ENCODE results near the gene CLIC5. TPM values are rescaled to one million over a fixed set of nuclear protein-coding genes. Genes with fewer than 3 reads are reported as not detected.

The CLIC5 gene
- total RNA-seq, 4 donors from 2014 or later = 0.56 to 1.3 (median 1.2) TPM

DNA sequence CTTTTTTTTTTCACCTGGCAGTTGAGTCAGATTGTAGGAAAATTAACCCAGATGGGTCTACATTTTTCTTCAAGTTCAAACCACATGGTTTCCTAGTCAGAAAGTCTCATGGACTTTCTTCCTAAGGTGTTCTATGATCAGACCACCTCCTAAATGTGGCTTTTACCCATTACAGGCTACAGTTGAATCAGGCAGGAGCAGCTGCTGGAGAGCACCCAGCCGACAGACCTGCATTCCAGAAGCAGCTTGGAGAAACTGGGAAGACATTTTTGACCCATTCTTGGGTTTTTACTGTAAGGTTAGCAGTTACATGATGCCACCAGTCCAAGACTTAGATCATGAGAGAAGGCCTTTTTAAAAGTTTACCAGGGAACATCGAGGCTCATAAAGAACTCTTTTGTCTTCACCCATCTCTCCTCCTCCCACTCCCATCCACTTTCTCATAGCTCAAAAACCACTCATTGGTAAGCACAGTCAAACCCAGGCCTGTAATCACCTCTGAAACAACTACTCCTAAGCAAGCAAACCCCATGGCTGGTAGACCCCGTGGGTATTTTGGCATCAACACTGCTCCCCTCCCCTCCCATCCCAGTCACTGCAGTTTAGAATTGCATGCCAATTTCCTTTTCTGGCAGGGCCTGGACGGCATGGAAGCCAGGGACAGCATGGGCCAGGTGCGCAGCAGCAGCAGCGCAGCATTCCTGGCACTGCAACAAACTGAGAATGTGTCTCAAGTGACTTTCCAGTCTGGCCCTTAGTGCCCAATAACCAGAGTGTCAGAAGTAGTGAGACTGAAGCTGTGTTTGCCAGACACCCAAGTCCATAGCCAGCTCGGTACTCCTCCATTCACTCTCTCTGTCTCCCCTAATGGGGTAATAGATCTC is 113.7 kb downstream of the CLIC5 start:
- WGBS, 2 donors = 81 to 82% methylated on average over 7 of the region's 7 CpGs
- DNase-seq = no peak
- H3K4me1 ChIP-seq = no peaks in the 10 kb centered on the region
- intact Hi-C loops (cut with DNase I) = loop anchor here (10.0 kb wide), 1 partner anchor 497 kb away; no protein-coding TSS in a partner anchor
- H3K36me3 ChIP-seq = no peaks in the 10 kb centered on the region
- H3K9me3 ChIP-seq = no peaks in the 10 kb centered on the region
- TF ChIP-seq, protein P1, sequence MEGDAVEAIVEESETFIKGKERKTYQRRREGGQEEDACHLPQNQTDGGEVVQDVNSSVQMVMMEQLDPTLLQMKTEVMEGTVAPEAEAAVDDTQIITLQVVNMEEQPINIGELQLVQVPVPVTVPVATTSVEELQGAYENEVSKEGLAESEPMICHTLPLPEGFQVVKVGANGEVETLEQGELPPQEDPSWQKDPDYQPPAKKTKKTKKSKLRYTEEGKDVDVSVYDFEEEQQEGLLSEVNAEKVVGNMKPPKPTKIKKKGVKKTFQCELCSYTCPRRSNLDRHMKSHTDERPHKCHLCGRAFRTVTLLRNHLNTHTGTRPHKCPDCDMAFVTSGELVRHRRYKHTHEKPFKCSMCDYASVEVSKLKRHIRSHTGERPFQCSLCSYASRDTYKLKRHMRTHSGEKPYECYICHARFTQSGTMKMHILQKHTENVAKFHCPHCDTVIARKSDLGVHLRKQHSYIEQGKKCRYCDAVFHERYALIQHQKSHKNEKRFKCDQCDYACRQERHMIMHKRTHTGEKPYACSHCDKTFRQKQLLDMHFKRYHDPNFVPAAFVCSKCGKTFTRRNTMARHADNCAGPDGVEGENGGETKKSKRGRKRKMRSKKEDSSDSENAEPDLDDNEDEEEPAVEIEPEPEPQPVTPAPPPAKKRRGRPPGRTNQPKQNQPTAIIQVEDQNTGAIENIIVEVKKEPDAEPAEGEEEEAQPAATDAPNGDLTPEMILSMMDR (IDR thresholded peaks at IDR 0.05) = no peak
- H3K27ac ChIP-seq = no peak overlapping the region
- H3K4me3 ChIP-seq = no peak overlapping the region
- no peaks in the 10 kb centered on the region for H3K27me3 ChIP-seq

DNA sequence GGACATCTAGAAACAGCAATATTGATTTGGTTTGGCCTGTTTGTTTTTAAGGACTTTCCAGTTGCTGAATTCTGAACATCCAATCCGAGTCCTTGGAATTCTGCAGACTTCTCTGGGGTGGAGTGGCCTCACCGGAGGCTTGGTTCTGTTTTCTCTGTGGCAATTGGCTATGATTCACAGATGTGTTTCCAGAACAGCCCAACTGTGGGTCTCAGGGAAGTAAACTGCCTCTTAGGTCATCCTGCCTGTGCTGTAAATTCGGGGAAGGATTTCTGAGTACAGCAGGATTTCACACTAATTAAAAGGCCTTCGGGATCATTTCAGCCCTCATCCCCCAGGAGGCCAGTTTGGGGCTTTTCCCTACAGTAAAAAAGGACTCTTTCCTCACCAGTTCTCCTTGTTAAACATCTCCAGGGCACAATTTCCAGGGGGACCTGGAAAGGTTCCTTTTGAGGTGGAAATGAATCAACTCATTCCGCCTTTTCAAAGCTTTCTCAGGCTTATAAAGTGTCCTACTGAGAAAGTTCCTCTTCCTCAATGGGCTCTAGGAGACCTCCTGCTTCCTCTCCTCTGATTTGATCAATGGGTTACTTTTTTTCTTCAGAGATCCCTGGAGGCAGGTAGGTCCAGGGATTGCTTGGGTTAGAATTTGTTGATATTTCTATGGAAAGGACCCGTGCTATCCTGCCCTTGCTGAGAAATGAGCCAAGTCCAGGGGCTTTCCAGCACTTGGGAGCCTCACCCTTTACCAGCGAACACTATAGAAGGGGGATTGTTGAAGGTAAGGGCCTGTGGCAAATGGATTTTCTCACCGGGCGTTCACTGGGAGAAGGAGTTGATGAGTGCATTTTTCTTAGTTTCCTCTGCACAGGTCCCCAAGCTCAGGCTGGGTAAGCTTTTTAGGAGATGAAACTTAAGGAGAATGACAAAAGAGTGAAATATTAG is 114.6 kb downstream of the CLIC5 start:
- DNase-seq = no peak
- Histone ChIP-seq H3K27ac (peak overlapping the region in 2 of 4 donors; percentile 12 to 36), H3K9me3 (no peaks in the 10 kb centered on the region), H3K36me3 (no peaks in the 10 kb centered on the region), H3K4me3 (no peak overlapping the region), H3K4me1 (no peaks in the 10 kb centered on the region), H3K27me3 (no peaks in the 10 kb centered on the region)
- intact Hi-C loops (cut with DNase I) = loop anchor here (10.0 kb wide), 1 partner anchor 496 kb away; no protein-coding TSS in a partner anchor
- 69 to 73% methylated on average over 9 of the region's 9 CpGs for whole genome bisulfite sequencing, 2 donors
- TF ChIP-seq, protein P1 (IDR thresholded peaks at IDR 0.05) = no peak
- TF ChIP-seq POLR2A (IDR thresholded peaks at IDR 0.05) = no peak

DNA sequence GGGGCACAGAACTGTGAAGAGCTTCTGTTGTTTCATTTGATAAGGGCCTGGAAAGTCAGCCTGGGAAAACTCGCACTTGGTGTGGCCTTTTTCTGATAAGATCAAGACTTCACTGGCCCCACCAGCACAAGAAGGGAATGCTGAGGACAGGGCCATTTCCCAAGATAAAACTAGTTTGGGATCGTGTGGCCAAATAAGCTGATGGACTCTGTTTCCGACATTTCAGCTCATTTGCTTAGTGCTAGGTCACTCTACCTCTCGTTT is 116.0 kb downstream of the CLIC5 start:
- intact Hi-C loops (cut with DNase I) = no loop called here
- TF ChIP-seq POLR2A (IDR thresholded peaks at IDR 0.05) = no peak
- TF ChIP-seq, protein P1 (IDR thresholded peaks at IDR 0.05) = no peak

DNA sequence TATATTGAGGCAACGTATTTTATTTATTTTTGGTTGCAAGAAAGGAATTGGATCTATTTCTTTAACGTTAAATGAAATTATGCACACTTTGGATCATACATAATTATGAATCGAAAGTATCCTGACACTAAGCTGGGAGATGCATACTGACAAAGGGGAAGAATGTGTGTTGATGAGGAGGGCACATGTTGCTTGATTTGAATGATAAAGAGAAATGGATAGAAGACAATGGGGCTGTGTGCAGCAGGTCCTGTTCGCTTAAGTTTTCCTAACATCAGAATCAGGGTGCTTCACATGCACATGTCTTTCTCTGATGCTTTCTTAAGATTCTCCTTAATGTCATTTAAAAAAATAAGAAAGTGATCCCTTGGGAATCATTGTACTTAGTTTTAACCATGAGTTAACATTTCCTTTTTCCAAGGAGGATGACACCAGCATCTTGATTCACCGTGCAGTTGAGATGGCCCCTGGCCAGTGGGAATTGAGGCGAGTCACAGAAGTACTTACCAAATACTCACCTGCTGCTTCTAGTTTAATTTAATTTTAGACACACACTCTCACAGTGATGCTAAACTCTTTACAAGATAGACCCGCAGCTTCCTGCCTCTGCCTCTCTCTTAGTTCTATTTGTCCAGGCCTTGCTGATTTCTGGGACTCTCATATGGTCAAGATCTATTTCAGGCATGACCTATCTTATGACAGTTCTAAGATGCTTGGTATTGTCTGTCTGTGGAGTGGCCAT is 116.5 kb downstream of the CLIC5 start:
- no peaks in the 10 kb centered on the region for H3K4me1 ChIP-seq
- 77 to 84% methylated on average over 7 of the region's 7 CpGs for WGBS, 2 donors
- no peaks in the 10 kb centered on the region for H3K9me3 ChIP-seq
- DNase-seq = no peak
- intact Hi-C loops (cut with DNase I) = no loop called here
- TF ChIP-seq POLR2A (IDR thresholded peaks at IDR 0.05) = no peak
- TF ChIP-seq, protein P1 (IDR thresholded peaks at IDR 0.05) = no peak
- H3K27me3 ChIP-seq = no peaks in the 10 kb centered on the region
- no peaks in the 10 kb centered on the region for H3K36me3 ChIP-seq
- no peak overlapping the region for H3K4me3 ChIP-seq
- no peak overlapping the region for H3K27ac ChIP-seq

More for the DNA sequence above, 116.0 kb downstream of the CLIC5 start:
- Histone ChIP-seq H3K36me3 (no peaks in the 10 kb centered on the region), H3K4me3 (no peak overlapping the region), H3K4me1 (no peaks in the 10 kb centered on the region), H3K27ac (no peak overlapping the region), H3K9me3 (no peaks in the 10 kb centered on the region), H3K27me3 (no peaks in the 10 kb centered on the region)
- WGBS, 2 donors = 90 to 92% methylated on average over 4 of the region's 4 CpGs
- DNase-seq = no peak

All from esophagus squamous epithelium (tissue), 5 donors.